Mammary epithelial cell (primary cell): ENCODE measurements around the gene ZNF292.

Experiments used
- CTCF ChIP-seq, 2 donors: IDR thresholded peaks in 1 of 2; conservative IDR thresholded peaks in 1 of 2; 2 replicates each; pipeline ENCODE4 v1.5.1; 2011 to 2012; ENCODE audit warnings: inconsistent platforms in 2 of 2, low read length in 2 of 2, mild to moderate bottlenecking in 2 of 2, control low read depth in 1 of 2, low read depth in 1 of 2; ENCODE audit not compliant: insufficient read depth in 1 of 2; ENCODE audit errors: extremely low read depth in 1 of 2
- EZH2 ChIP-seq: IDR thresholded peaks from 2 replicates; pipeline ENCODE4 v1.6.1; 2012; ENCODE audit warnings: low read length, inconsistent platforms, borderline replicate concordance

DNA sequence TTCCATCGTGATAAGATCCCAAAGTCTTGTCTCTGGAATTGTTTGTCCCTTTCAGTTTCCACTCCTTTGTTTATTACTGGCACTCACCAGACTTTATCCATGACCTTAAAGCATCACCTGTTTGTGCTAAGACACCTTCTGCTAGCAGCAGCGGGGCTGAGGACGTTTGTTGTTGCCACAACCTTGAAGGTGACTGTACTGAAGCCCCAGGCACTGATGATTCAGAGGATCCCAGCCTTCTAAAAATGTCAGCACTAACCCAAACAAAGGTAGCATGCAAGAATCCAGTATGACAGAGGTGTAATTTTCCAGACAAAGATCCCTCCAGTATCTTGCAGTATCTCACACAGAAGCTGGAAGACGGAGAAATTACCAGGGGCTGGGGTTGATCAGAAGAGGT, 138.2 kb downstream of the ZNF292 start:
- no peak for TF ChIP-seq CTCF (conservative IDR thresholded peaks at IDR 0.05 in 1 of 2, IDR thresholded peaks at IDR 0.05 in 1 of 2; ENCODE audit: extremely low read depth in 1 of 2, insufficient read depth in 1 of 2, low read depth in 1 of 2, low read length in 2 of 2)
- no peak for TF ChIP-seq EZH2
